Prostate gland (tissue), 2 donors: Measurements from ENCODE around the gene PLA2R1.

Source experiments
- CTCF ChIP-seq, 4 experiments: fragments of 200-600 bp in 2 of 4; fragments of 450-650 bp in 2 of 4; sonication (generic) in 2 of 4; IDR thresholded peaks; 1 replicate in 3 of 4; 2 replicates in 1 of 4; pipeline ENCODE4 v1.5.1; 2016 to 2019; ENCODE audit warnings: antibody characterized with exemption in 4 of 4, mild to moderate bottlenecking in 2 of 4, moderate library complexity in 2 of 4
- POLR2A ChIP-seq: fragments of 450-650 bp; IDR thresholded peaks from one replicate; pipeline ENCODE4 v1.6.1; 2016; ENCODE audit warnings: antibody characterized with exemption, mild to moderate bottlenecking
- POLR2AphosphoS5 ChIP-seq: sonication (generic); formaldehyde crosslinking; IDR thresholded peaks from one replicate; pipeline ENCODE4 v1.6.1; 2017; ENCODE audit warnings: antibody characterized with exemption

GRCh38 chr2:160034396-160034795, 28.0 kb downstream of the PLA2R1 start:
- TF ChIP-seq POLR2AphosphoS5, result no peak
- no peak for TF ChIP-seq CTCF (IDR thresholded peaks at IDR 0.05)
- no peak for TF ChIP-seq POLR2A
